ENCODE results near the gene PRDM15. TPM values are rescaled to one million over a fixed set of nuclear protein-coding genes. Genes with fewer than 3 reads are reported as not detected.

PRDM15 gene, protein sequence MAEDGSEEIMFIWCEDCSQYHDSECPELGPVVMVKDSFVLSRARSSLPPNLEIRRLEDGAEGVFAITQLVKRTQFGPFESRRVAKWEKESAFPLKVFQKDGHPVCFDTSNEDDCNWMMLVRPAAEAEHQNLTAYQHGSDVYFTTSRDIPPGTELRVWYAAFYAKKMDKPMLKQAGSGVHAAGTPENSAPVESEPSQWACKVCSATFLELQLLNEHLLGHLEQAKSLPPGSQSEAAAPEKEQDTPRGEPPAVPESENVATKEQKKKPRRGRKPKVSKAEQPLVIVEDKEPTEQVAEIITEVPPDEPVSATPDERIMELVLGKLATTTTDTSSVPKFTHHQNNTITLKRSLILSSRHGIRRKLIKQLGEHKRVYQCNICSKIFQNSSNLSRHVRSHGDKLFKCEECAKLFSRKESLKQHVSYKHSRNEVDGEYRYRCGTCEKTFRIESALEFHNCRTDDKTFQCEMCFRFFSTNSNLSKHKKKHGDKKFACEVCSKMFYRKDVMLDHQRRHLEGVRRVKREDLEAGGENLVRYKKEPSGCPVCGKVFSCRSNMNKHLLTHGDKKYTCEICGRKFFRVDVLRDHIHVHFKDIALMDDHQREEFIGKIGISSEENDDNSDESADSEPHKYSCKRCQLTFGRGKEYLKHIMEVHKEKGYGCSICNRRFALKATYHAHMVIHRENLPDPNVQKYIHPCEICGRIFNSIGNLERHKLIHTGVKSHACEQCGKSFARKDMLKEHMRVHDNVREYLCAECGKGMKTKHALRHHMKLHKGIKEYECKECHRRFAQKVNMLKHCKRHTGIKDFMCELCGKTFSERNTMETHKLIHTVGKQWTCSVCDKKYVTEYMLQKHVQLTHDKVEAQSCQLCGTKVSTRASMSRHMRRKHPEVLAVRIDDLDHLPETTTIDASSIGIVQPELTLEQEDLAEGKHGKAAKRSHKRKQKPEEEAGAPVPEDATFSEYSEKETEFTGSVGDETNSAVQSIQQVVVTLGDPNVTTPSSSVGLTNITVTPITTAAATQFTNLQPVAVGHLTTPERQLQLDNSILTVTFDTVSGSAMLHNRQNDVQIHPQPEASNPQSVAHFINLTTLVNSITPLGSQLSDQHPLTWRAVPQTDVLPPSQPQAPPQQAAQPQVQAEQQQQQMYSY
- total RNA-seq (2014; rRNA removed; shearing (Covaris generic)) (19.7 and 30.5 TPM in 2 replicates), total RNA-seq (2022) (30.2 and 31.7 TPM in 2 replicates), Bru-seq, nascent RNA (percentile 61 among the genes with signal in this experiment), BruChase-seq, experiment 1, labeled RNA remaining after a 6-hour chase (percentile 69 among the genes with signal in this experiment), BruChase-seq, experiment 2, labeled RNA remaining after a 2-hour chase (percentile 63 among the genes with signal in this experiment)
- long read RNA-seq, full-length matches to known transcripts, result 2 of 64 reads
- long read RNA-seq, partial matches to known transcripts, result 19 of 64 reads
- long read RNA-seq, other reads (novel, unspliced or antisense), result 43 of 64 reads

DNA sequence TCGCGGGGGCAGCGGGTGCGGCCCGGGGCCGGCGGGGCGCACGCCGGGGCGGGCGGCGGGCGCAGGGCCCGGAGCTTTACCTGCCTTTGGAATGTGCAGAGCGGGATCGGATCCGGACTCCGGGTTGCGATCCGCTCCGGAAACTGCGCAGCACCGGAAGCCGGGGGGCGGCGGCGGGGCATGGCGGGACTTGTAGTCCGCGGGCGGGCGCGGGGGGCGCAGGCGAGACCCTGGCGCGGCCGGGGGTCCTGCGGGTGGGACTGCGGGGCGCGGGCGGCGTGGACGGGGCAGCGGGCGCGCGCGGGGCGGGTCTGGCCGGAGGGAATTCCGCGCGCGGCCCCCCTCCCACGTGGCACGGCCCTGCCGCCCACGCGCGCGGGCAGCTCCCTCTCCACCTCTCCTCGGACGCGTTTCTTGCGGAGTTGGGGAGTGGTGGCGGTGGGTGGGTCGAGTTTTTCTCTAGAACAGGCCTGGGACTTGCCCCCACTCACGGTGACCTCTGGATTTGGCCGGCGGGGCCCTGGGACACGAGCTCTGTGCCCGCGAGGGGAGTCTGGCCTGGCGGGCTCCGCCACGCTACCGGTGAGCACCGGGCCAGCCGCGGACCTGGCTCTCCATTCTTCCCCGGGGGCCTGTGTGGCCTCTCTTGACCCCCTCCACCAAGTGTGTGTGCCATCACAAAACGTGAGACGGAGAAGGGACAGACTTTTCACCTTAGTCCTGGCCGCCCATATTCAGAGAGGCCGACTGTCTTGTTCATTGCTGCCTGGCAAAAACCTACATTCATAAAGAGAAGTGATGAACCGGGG, at the start of gene PRDM15:
Gene PRDM15, minus strand, starts transcription at position 155 of the 809 bp plus-strand sequence. CDS start 18,981 bp downstream, outside the sequence.
- ChIA-PET CTCF (ENCODE audit: unreplicated experiment) (no interaction called here), POLR2A (interaction anchor here (0.6 to 3.3 kb wide), 8 partner anchors 12 to 341 kb away, joined by 3 to 34 read pairs (median 4); no protein-coding TSS in a partner anchor)
- peak within 1 kb of the TSS; percentile 96 for H3K27ac ChIP-seq (ENCODE audit: low read depth, low read length, poor library complexity, severe bottlenecking)
- no peaks in the 10 kb centered on the region for H3K36me3 ChIP-seq (ENCODE audit: insufficient read depth, low read length)
- H3K4me2 ChIP-seq (ENCODE audit: low read length), result peak within 1 kb of the TSS; percentile 89
- peaks cover 27% of the 10 kb centered on the region; the same call in 1 of the 2 replicates for H3K79me2 ChIP-seq (ENCODE audit: insufficient read depth, low read depth, low read length)
- H4K20me1 ChIP-seq (ENCODE audit: insufficient read depth, low read length), result no peaks in the 10 kb centered on the region
- TF ChIP-seq, protein P1, sequence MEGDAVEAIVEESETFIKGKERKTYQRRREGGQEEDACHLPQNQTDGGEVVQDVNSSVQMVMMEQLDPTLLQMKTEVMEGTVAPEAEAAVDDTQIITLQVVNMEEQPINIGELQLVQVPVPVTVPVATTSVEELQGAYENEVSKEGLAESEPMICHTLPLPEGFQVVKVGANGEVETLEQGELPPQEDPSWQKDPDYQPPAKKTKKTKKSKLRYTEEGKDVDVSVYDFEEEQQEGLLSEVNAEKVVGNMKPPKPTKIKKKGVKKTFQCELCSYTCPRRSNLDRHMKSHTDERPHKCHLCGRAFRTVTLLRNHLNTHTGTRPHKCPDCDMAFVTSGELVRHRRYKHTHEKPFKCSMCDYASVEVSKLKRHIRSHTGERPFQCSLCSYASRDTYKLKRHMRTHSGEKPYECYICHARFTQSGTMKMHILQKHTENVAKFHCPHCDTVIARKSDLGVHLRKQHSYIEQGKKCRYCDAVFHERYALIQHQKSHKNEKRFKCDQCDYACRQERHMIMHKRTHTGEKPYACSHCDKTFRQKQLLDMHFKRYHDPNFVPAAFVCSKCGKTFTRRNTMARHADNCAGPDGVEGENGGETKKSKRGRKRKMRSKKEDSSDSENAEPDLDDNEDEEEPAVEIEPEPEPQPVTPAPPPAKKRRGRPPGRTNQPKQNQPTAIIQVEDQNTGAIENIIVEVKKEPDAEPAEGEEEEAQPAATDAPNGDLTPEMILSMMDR (conservative IDR thresholded peaks at IDR 0.05; ENCODE audit: low read length), result no peak
- no peak for TF ChIP-seq EZH2phosphoT487 (IDR thresholded peaks at IDR 0.05; ENCODE audit: borderline replicate concordance, low read depth, low read length)
- no peaks in the 10 kb centered on the region for H3K9me2 ChIP-seq (ENCODE audit: insufficient read depth, low read length)
- DNase-seq (ENCODE audit: low spot score), result peak; percentile 88
- intact Hi-C loops (cut with micrococcal nuclease; ENCODE audit: unreplicated experiment), result loop anchor here (1.0 to 5.0 kb wide), 2 partner anchors 63 to 133 kb away; partner anchors contain the start of gene ZBTB21
- TSS peak; percentile 85 for BruUV-seq (replicated peaks)
- H3K4me1 ChIP-seq (ENCODE audit: insufficient read depth, low read length, poor library complexity, severe bottlenecking), result peaks cover 48% of the 10 kb centered on the region
- H2AFZ ChIP-seq (ENCODE audit: low read length), result peak within 1 kb of the TSS; percentile 71
- peak within 1 kb of the TSS; percentile 81 for H3K4me3 ChIP-seq (ENCODE audit: low read depth, low read length, poor library complexity, severe bottlenecking)
- H3K9me3 ChIP-seq (ENCODE audit: low read length), result no peaks in the 10 kb centered on the region

DNA sequence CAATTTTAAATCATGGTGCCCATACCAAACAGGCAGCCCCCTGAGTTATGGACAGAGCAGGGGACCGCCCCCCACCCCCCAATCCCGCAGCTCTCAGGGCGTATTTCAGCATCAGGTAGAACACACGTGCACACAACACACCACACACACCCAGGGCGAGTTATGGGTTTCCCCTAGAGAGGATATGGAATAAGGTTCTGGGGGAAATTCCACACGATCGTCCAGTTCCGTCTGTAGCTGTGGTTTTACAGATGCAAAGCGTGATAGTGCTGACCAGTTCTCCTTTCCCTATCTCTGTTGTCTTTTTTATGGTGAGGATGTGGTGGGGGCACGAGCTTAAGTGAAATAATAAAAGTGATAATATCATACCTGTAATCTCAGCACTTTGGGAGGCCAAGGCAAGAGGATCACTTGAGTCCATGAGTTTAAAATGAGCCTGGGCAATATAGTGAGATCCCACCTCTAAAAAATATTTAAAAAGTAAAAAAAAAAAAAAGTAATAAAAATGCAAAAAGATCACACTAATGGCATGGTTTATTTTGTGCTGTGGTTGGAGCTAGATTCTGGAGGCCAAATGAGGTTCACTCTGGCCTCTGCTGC, 49.6 kb upstream of the PRDM15 start:
- no peaks in the 10 kb centered on the region for H3K9me3 ChIP-seq (ENCODE audit: low read length)
- CTCF ChIA-PET (ENCODE audit: unreplicated experiment), result no interaction called here
- POLR2A ChIA-PET, result interaction anchor here (0.6 to 1.3 kb wide), 6 partner anchors 12 to 460 kb away, joined by 3 to 7 read pairs (median 4); no protein-coding TSS in a partner anchor
- peaks cover 25% of the 10 kb centered on the region; the same call in 1 of the 2 replicates for H3K79me2 ChIP-seq (ENCODE audit: insufficient read depth, low read depth, low read length)
- peak overlapping the region; percentile 49 for H3K4me2 ChIP-seq (ENCODE audit: low read length)
- no TSS peak for BruUV-seq (replicated peaks)
- H3K4me1 ChIP-seq (ENCODE audit: insufficient read depth, low read length, poor library complexity, severe bottlenecking), result peaks cover 78% of the 10 kb centered on the region
- H3K9me2 ChIP-seq (ENCODE audit: insufficient read depth, low read length), result no peaks in the 10 kb centered on the region
- peak overlapping the region; percentile 79; the same call in 1 of the 2 replicates for H2AFZ ChIP-seq (ENCODE audit: low read length)
- peak overlapping the region; percentile 83 for H3K27ac ChIP-seq (ENCODE audit: low read depth, low read length, poor library complexity, severe bottlenecking)
- TF ChIP-seq, protein P1 (conservative IDR thresholded peaks at IDR 0.05; ENCODE audit: low read length), result no peak
- TF ChIP-seq EZH2phosphoT487 (IDR thresholded peaks at IDR 0.05; ENCODE audit: borderline replicate concordance, low read depth, low read length), result no peak
- no peaks in the 10 kb centered on the region for H3K36me3 ChIP-seq (ENCODE audit: insufficient read depth, low read length)
- peak; percentile 51 for DNase-seq (ENCODE audit: low spot score)
- intact Hi-C loops (cut with micrococcal nuclease; ENCODE audit: unreplicated experiment), result loop anchor here (5.0 to 10.0 kb wide), 2 partner anchors 79 to 564 kb away; partner anchors contain the start of gene MX2
- H3K4me3 ChIP-seq (ENCODE audit: low read depth, low read length, poor library complexity, severe bottlenecking), result peak overlapping the region; percentile 3
- no peaks in the 10 kb centered on the region for H4K20me1 ChIP-seq (ENCODE audit: insufficient read depth, low read length)
